ENCODE results near the gene ZNF735. TPM values are rescaled to one million over a fixed set of nuclear protein-coding genes. Genes with fewer than 3 reads are reported as not detected.
"Not testable (repeated sequence)": the region's sequence is repeated elsewhere in the genome, so short reads cannot be mapped to it uniquely, and the experiment has no call there.

The ZNF735 gene
- total and polyA plus RNA-seq, 2 of the 8 experiments (the other 6 are each of a cell fraction or from before 2014, with no cell fraction given), result not detected

GRCh38 chr7:64170974-64171373 is 36.0 kb upstream of the ZNF735 start:
- H3K14ac ChIP-seq (ENCODE audit: insufficient read length); H2BK15ac ChIP-seq (ENCODE audit: low read length); H3K9ac ChIP-seq (replicated peaks in 1 of 4; ENCODE audit: extremely low read depth in 1 of 4, low read depth in 3 of 4, low read length in 3 of 4); H2BK5ac ChIP-seq (ENCODE audit: low read depth, low read length); H3K4me3 ChIP-seq (ENCODE audit: extremely low read depth in 1 of 4, insufficient read depth in 2 of 4, low read depth in 3 of 4, low read length in 4 of 4); H2BK120ac ChIP-seq (replicated peaks; ENCODE audit: low read depth, low read length); CTCF ChIA-PET (ENCODE audit: partially characterized antibody); H3K4me1 ChIP-seq (replicated peaks in 1 of 4; ENCODE audit: control insufficient read depth in 3 of 4, insufficient read depth in 4 of 4, low read length in 3 of 4); H3K18ac ChIP-seq (ENCODE audit: extremely low read depth, low read length); H3K36me3 ChIP-seq (ENCODE audit: control insufficient read depth in 2 of 4, insufficient read depth in 4 of 4, low read length in 3 of 4); H4K91ac ChIP-seq (replicated peaks; ENCODE audit: insufficient read length, low read length); H4K20me1 ChIP-seq (replicated peaks in 1 of 2; ENCODE audit: control insufficient read depth in 1 of 2, insufficient read depth in 2 of 2, low read length in 2 of 2); H3K79me1 ChIP-seq (ENCODE audit: low read depth, low read length); H4K8ac ChIP-seq (ENCODE audit: extremely low read depth, insufficient read depth, low read length); H3K79me2 ChIP-seq (ENCODE audit: control insufficient read depth in 1 of 2, insufficient read depth in 2 of 2, low read length in 2 of 2); H3K23me2 ChIP-seq (ENCODE audit: low read depth, low read length); H3K27me3 ChIP-seq (replicated peaks in 1 of 4; ENCODE audit: control insufficient read depth in 3 of 4, extremely low read depth in 1 of 4, insufficient read depth in 3 of 4, low read length in 3 of 4); H2BK20ac ChIP-seq (ENCODE audit: low read length); H2AK5ac ChIP-seq (ENCODE audit: low read depth, low read length); H3K4me2 ChIP-seq (ENCODE audit: insufficient read depth in 1 of 2, low read depth in 2 of 2, low read length in 2 of 2); H3K23ac ChIP-seq (ENCODE audit: insufficient read length); H2AFZ ChIP-seq (ENCODE audit: low read length); H2BK12ac ChIP-seq (ENCODE audit: low read depth, low read length); H4K5ac ChIP-seq (ENCODE audit: insufficient read length, low read depth, low read length); POLR2A ChIA-PET (ENCODE audit: partially characterized antibody); H3K4ac ChIP-seq (replicated peaks; ENCODE audit: insufficient read length, low read depth, low read length); H3K27ac ChIP-seq (ENCODE audit: low read depth, low read length); H3K56ac ChIP-seq (replicated peaks; ENCODE audit: insufficient read length, low read depth, low read length); DNase-seq (ENCODE audit: low read depth in 1 of 2, low spot score in 2 of 2); FAIRE-seq: not testable (repeated sequence)
- peaks cover 27 to 47% of the 10 kb centered on the region in 2 experiments for H3K9me3 ChIP-seq (ENCODE audit: insufficient read depth in 2 of 2, low read depth in 1 of 2, low read length in 1 of 2)
- 90% methylated on average over 2 of the region's 2 CpGs; no CpG with 5 or more reads in 1 of the 2 experiments for WGBS, 2 experiments (ENCODE audit: extremely low coverage in 1 of 2, insufficient coverage in 1 of 2, insufficient read length in 1 of 2, insufficient replicate concordance in 2 of 2, low coverage in 1 of 2, low lambda C conversion rate in 2 of 2, missing lambda C conversion rate in 1 of 2)
